A172 (cell line): ENCODE results near the gene CCDC81. TPM values are rescaled to one million over a fixed set of nuclear protein-coding genes. Genes with fewer than 3 reads are reported as not detected.
"Not testable (repeated sequence)": the region's sequence is repeated elsewhere in the genome, so short reads cannot be mapped to it uniquely, and the experiment has no call there.

Experiments used
- DNase-seq: peaks from one replicate; pipeline ENCODE4 v3.0.0-alpha.2; 2015; ENCODE audit warnings: low spot score
- total RNA-seq: library from RNA; depleted of rRNA; stranded (reverse); fragments of >200 nt; shearing (Covaris generic); gene quantifications from 2 replicates; pipeline ENCODE4 v1.2.3, GENCODE V29; 2014

CCDC81 gene
- total RNA-seq, 1 experiment from 2014 or later, result not detected

GRCh38 chr11:86386746-86387145 lies 12.1 kb downstream of the CCDC81 start:
- no peak for DNase-seq

GRCh38 chr11:86388198-86388597 lies 13.5 kb downstream of the CCDC81 start:
- DNase-seq, result no peak

GRCh38 chr11:86390487-86390886 lies 15.8 kb downstream of the CCDC81 start:
- no peak for DNase-seq

DNA sequence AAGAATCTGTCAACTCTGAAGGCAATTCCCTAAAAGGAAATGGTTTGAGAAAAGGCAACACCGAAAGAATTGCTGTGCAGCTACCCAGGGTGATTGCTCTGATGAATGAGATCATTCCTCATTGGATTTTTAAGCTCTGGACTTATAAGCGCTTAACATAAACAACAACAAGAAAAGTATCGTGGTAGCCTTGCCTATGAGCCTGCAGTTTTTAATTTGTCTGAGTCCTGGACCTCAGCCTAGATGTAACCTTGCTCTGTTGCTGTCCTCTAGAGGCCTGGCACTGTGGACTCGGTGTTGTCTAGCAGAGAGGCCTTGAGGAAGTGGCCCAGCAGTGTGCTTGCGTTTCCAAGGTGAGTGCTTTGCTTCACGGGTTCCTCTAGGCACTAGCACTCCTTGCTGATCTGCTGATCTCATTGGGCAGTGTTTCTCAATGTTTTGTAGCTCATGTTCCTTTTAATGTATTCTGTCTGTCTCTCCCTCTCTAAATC lies 20.4 kb downstream of the CCDC81 start:
- no peak for DNase-seq

DNA sequence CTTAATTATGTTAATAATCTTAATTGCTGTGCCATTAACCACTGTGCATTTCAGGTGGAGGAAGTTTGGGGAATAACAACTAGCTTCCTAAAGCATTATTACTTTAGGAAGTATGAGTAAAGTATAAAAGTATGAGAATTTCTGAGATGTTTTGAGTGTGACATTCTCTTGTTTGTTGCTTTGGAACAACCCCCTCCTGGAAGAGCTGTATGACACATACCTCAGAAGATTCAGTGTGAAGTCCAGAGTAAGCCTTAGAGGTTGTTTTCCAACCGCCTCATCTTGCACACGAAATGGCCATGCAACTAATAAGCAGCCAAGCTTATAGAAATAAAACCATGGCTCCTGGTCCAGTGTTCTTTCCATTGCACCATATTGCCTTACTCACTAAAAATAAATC lies 21.7 kb downstream of the CCDC81 start:
- peak; percentile 54 for DNase-seq

- no peak for DNase-seq
Observed at GRCh38 chr11:86397351-86397750, 22.7 kb downstream of the CCDC81 start.

DNA sequence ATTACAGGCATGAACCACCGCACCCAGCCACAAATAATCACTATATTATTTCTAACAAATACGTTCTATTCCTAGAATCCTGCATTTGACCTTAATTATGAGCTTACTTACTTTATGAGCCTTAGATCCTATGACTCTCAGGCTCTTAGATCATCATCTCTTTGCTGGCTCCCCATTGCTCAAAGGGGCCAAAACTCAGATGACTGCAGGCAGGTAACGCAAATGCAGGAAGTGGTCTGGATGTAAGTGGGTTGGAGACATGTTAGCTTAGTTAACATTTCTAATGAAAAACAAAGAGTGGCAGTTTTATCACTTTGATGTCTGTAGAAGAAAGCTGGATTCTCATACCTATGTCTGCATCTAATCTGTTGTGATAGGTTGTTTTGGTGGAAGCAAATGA lies 23.4 kb downstream of the CCDC81 start:
- no peak for DNase-seq

DNA sequence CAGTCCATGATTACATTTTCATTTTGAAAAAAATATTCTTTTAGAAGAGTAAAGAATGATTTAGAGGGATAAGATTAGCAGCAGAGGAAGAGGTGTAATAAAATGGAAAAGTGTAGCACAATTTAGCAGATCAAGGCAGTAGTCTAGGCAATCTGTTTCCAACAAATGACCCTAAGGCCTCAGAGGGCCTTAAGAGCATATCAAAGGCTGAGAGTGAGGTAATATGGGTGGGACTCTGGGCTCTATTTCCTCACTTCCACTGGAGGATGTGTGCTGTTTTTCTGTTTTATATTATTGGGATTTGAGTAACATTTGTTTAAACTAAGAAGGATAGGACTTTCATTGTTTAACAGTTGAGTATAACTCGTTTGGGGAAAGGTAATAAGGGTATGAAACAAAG lies 28.8 kb downstream of the CCDC81 start:
- no peak for DNase-seq

DNA sequence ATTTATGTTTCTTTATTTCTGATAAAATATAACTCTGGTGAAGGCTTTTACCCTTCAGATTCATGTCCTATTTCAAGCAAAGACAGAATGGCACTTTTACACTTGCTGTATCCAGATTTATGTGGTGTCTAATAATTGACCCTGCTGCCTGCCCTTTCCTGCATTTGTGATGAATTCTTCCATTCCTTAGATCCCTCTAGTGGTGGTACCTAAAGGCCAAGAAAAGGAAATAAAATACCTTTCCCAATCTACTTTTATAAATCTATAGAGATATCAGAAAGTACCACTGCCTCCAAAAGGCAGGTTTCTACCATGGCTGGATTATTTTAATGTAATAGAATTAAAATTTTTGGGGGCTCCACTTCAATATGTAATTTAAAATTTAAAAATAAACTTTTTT lies 34.2 kb downstream of the CCDC81 start:
- no peak for DNase-seq

GRCh38 chr11:86414032-86414431 lies 39.3 kb downstream of the CCDC81 start:
- DNase-seq, result no peak

GRCh38 chr11:86415026-86415425 lies 40.3 kb downstream of the CCDC81 start:
- no peak for DNase-seq

- DNase-seq, result no peak
Observed at GRCh38 chr11:86416494-86416893, 41.8 kb downstream of the CCDC81 start.

- DNase-seq, result not testable (repeated sequence)
Observed at GRCh38 chr11:86416951-86417350, 42.3 kb downstream of the CCDC81 start.

- no peak for DNase-seq
Observed at GRCh38 chr11:86418106-86418505, 43.4 kb downstream of the CCDC81 start.

GRCh38 chr11:86418513-86418912 lies 43.8 kb downstream of the CCDC81 start:
- DNase-seq, result no peak

DNA sequence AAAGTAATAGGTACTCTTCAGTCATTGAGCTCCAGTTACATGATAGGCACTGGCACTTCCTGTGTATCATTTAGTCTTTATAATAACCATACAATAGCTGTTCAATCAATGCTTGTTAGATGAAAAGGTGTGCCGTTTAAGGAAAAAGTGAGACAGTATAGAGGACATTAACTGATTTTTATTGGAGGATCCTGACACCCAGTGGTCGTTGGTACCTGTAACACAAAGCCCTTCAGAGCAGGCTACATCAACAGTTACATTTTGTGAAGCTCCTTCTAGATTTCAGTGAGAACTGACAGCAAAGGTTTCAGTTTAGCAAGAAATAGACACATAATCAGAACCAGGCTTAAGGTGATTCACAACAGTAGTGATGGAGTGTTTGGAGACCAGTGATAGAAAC lies 44.2 kb downstream of the CCDC81 start:
- DNase-seq, result no peak

GRCh38 chr11:86421946-86422345 lies 47.3 kb downstream of the CCDC81 start:
- no peak for DNase-seq

DNA sequence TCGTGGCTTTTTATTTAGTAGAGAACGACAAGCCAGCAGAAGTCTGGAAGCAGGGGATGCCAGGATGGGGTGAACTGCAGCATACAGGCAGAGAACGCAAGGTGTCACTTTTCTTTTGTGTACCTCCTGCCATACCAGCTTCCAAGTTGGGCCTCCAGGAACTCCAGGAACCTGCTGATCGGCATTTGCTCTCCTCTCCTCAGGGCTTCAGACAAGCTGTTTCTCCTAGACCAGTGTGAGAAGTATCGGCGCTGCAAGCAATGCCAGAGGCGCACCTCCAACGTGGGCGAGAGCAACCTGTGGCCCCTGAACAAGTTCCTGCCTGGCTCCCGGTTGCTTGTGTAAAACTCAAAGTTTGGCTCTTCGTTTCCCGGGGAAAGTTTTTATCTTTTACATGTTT lies 47.7 kb downstream of the CCDC81 start:
- DNase-seq, result no peak

- DNase-seq, result not testable (repeated sequence)
Observed at GRCh38 chr11:86423488-86423887, 48.8 kb downstream of the CCDC81 start.

DNA sequence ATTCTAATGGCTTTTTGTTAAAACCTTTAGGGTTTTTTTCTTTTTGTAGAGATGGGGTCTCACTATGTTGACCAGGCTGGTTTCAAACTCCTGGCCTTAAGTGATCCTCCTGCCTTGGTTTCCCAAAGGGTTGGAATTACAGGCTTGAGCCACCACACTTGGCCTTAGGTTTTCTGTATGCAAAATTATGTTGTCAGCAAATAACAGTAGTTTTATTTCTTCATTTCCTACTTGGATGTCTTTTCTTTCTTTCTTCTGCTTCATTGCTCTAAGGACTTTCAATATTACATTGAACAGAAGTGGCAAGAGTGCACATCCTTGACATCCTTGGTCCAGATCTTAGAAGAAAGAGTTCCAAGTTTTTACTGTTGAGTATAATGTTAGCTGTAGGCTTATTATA lies 52.8 kb downstream of the CCDC81 start:
- no peak for DNase-seq

GRCh38 chr11:86431258-86431657 lies 56.6 kb downstream of the CCDC81 start:
- DNase-seq, result no peak

- not testable (repeated sequence) for DNase-seq
Observed at GRCh38 chr11:86433361-86434095, 58.8 kb downstream of the CCDC81 start.

GRCh38 chr11:86435711-86436110 lies 61.0 kb downstream of the CCDC81 start:
- no peak for DNase-seq

DNA sequence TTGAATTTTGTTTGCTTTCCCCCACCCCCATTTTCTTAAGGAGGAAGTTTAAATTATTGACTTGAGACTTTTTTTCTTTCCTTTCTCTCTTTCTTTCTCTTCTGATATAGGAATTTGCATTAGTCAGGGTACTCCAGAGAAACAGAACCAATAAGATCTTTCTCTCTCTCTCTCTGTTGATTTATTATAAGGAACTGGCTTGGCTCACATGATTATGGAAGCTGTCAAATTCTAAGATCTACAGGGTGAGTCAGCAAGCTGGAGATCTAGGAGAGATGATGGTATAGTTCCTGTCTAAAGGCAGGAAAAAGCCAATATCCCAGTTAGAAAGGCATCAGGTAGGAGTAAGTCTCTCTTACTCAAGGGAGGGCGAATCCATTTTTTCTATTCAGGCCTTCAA lies 64.0 kb downstream of the CCDC81 start:
- peak; percentile 90 for DNase-seq
